ENCODE results near the gene CECR2. TPM values are rescaled to one million over a fixed set of nuclear protein-coding genes. Genes with fewer than 3 reads are reported as not detected.

The CECR2 gene
- total RNA-seq, 2 experiments from 2014 or later, result not detected

GRCh38 chr22:17375914-17376614, 6.8 kb downstream of the CECR2 start:
- ChIA-PET POLR2A (no interaction called here), CTCF (no interaction called here)
- Histone ChIP-seq H3K4me3 (ENCODE audit: low read length) (no peak overlapping the region), H3K9me3 (ENCODE audit: control insufficient read depth in 1 of 2, insufficient read depth in 1 of 2, low read length in 2 of 2) (no peaks in the 10 kb centered on the region), H3K27ac (ENCODE audit: low read depth in 1 of 2, low read length in 2 of 2) (no peak overlapping the region), H3K27me3 (ENCODE audit: control insufficient read depth in 1 of 2, insufficient read depth in 2 of 2, low read length in 2 of 2) (peaks cover 11 to 32% of the 10 kb centered on the region in 2 experiments), H3K4me1 (ENCODE audit: insufficient read depth, low read length) (no peaks in the 10 kb centered on the region), H3K36me3 (ENCODE audit: insufficient read depth, low read length) (no peaks in the 10 kb centered on the region)
- intact Hi-C loops (cut with DNase I, micrococcal nuclease), result no loop called here
- Mint-ChIP-seq H3K36me3 (ENCODE audit: low read depth) (no peaks in the 10 kb centered on the region), H3K9me3 (no peaks in the 10 kb centered on the region), H3K27me3 (peaks cover 67% of the 10 kb centered on the region), H3K27ac (no peak overlapping the region), H3K4me1 (ENCODE audit: low read depth) (peaks cover 2% of the 10 kb centered on the region), H3K4me3 (no peak overlapping the region)
- ATAC-seq (ENCODE audit: poor library complexity), result no peak
- TF ChIP-seq CTCF (IDR thresholded peaks at IDR 0.05), result no peak
- DNase-seq, result no peak

- no peak for ATAC-seq (ENCODE audit: poor library complexity)
- POLR2A ChIA-PET, result no interaction called here
- H3K27ac Mint-ChIP-seq, result no peak overlapping the region
Observed at GRCh38 chr22:17376950-17377349, 7.7 kb downstream of the CECR2 start.

GRCh38 chr22:17379944-17380343, 10.7 kb downstream of the CECR2 start:
- TF ChIP-seq CTCF (IDR thresholded peaks at IDR 0.05), result no peak
- no peaks in the 10 kb centered on the region for H3K9me3 Mint-ChIP-seq
- no peak overlapping the region for H3K4me3 Mint-ChIP-seq
- CTCF ChIA-PET, result no interaction called here
- H3K27me3 Mint-ChIP-seq, result peaks cover 46% of the 10 kb centered on the region
- H3K4me1 ChIP-seq (ENCODE audit: insufficient read depth, low read length), result no peaks in the 10 kb centered on the region
- intact Hi-C loops (cut with DNase I, micrococcal nuclease), result no loop called here
- H3K4me3 ChIP-seq (ENCODE audit: low read length), result no peak overlapping the region
- no peaks in the 10 kb centered on the region for H3K36me3 ChIP-seq (ENCODE audit: insufficient read depth, low read length)
- POLR2A ChIA-PET, result interaction anchor here (0.5 to 0.7 kb wide), 2 partner anchors 71 to 180 kb away, joined by 3 read pairs; no protein-coding TSS in a partner anchor
- H3K9me3 ChIP-seq (ENCODE audit: control insufficient read depth in 1 of 2, insufficient read depth in 1 of 2, low read length in 2 of 2), result no peaks in the 10 kb centered on the region
- H3K27ac ChIP-seq (ENCODE audit: low read depth in 1 of 2, low read length in 2 of 2), result no peak overlapping the region
- no peak for ATAC-seq (ENCODE audit: poor library complexity)
- no peaks in the 10 kb centered on the region for H3K4me1 Mint-ChIP-seq (ENCODE audit: low read depth)
- H3K27me3 ChIP-seq (ENCODE audit: control insufficient read depth in 1 of 2, insufficient read depth in 2 of 2, low read length in 2 of 2), result peaks cover 0 to 6% of the 10 kb centered on the region in 2 experiments
- H3K36me3 Mint-ChIP-seq (ENCODE audit: low read depth), result no peaks in the 10 kb centered on the region
- H3K27ac Mint-ChIP-seq, result no peak overlapping the region
- no peak for DNase-seq

More at GRCh38 chr22:17376950-17377349, 7.7 kb downstream of the CECR2 start:
- H3K27me3 Mint-ChIP-seq, result peaks cover 58% of the 10 kb centered on the region
- no peak for DNase-seq
- no peaks in the 10 kb centered on the region for H3K36me3 Mint-ChIP-seq (ENCODE audit: low read depth)
- CTCF ChIA-PET, result interaction anchor here (0.9 kb wide), 1 partner anchor 19 kb away, joined by 3 read pairs; no protein-coding TSS in a partner anchor
- Histone ChIP-seq H3K27me3 (ENCODE audit: control insufficient read depth in 1 of 2, insufficient read depth in 2 of 2, low read length in 2 of 2) (peaks cover 6 to 23% of the 10 kb centered on the region in 2 experiments), H3K9me3 (ENCODE audit: control insufficient read depth in 1 of 2, insufficient read depth in 1 of 2, low read length in 2 of 2) (no peaks in the 10 kb centered on the region), H3K36me3 (ENCODE audit: insufficient read depth, low read length) (no peaks in the 10 kb centered on the region), H3K4me3 (ENCODE audit: low read length) (no peak overlapping the region), H3K4me1 (ENCODE audit: insufficient read depth, low read length) (no peaks in the 10 kb centered on the region), H3K27ac (ENCODE audit: low read depth in 1 of 2, low read length in 2 of 2) (no peak overlapping the region)
- intact Hi-C loops (cut with DNase I, micrococcal nuclease), result no loop called here
- no peaks in the 10 kb centered on the region for H3K9me3 Mint-ChIP-seq
- no peak overlapping the region for H3K4me3 Mint-ChIP-seq
- H3K4me1 Mint-ChIP-seq (ENCODE audit: low read depth), result no peaks in the 10 kb centered on the region
- TF ChIP-seq CTCF (IDR thresholded peaks at IDR 0.05), result no peak

All from CD4-positive, alpha-beta T cell (primary cell).